GM23248 (cell line): ENCODE results near the gene RASA3. TPM values are rescaled to one million over a fixed set of nuclear protein-coding genes. Genes with fewer than 3 reads are reported as not detected.

ENCODE experiments used
- DNase-seq: peaks from one replicate; pipeline ENCODE4 v3.0.0-alpha.2; 2015
- H2AFZ ChIP-seq: fragments of 200-600 bp; sonication (generic); 2 replicates; pipeline ENCODE4 v1.6.1; 2016; ENCODE audit warnings: antibody characterized with exemption
- H3F3A ChIP-seq: fragments of 200-600 bp; sonication (generic); 2 replicates; pipeline ENCODE4 v1.6.1; 2016; ENCODE audit warnings: mild to moderate bottlenecking, antibody characterized with exemption, mixed run types; ENCODE audit not compliant: insufficient read depth
- H3K27ac ChIP-seq: fragments of 200-600 bp; sonication (generic); 2 replicates; pipeline ENCODE4 v1.5.1; 2016; ENCODE audit warnings: mild to moderate bottlenecking
- H3K27me3 ChIP-seq: fragments of 200-600 bp; sonication (generic); replicated peaks from 2 replicates; pipeline ENCODE4 v1.6.1; 2016; ENCODE audit warnings: mild to moderate bottlenecking; ENCODE audit not compliant: insufficient read depth
- H3K36me3 ChIP-seq: fragments of 200-600 bp; sonication (generic); 2 replicates; pipeline ENCODE4 v1.6.1; 2016; ENCODE audit warnings: low read depth, mild to moderate bottlenecking
- H3K4me1 ChIP-seq: fragments of 200-600 bp; sonication (generic); 2 replicates; pipeline ENCODE4 v1.6.1; 2016; ENCODE audit warnings: mild to moderate bottlenecking; ENCODE audit not compliant: insufficient read depth
- H3K4me2 ChIP-seq: fragments of 200-600 bp; sonication (generic); one replicate; pipeline ENCODE4 v1.6.1; 2016; ENCODE audit warnings: mild to moderate bottlenecking; ENCODE audit not compliant: unreplicated experiment
- H3K4me3 ChIP-seq: fragments of 200-600 bp; sonication (generic); 2 replicates; pipeline ENCODE4 v1.5.1; 2016; ENCODE audit warnings: mild to moderate bottlenecking
- H3K79me2 ChIP-seq: fragments of 200-600 bp; sonication (generic); 2 replicates; pipeline ENCODE4 v1.6.1; 2016; ENCODE audit warnings: mild to moderate bottlenecking; ENCODE audit not compliant: insufficient read depth
- H3K9ac ChIP-seq: fragments of 200-600 bp; sonication (generic); 2 replicates; pipeline ENCODE4 v1.6.1; 2016; ENCODE audit warnings: mild to moderate bottlenecking
- H3K9me2 ChIP-seq: fragments of 200-600 bp; sonication (generic); 2 replicates; pipeline ENCODE4 v1.6.1; 2016; ENCODE audit warnings: mixed run types, mild to moderate bottlenecking, moderate library complexity; ENCODE audit not compliant: insufficient read depth
- H3K9me3 ChIP-seq: fragments of 200-600 bp; sonication (generic); one replicate; pipeline ENCODE4 v1.6.1; 2017; ENCODE audit warnings: low read depth
- H4K20me1 ChIP-seq: fragments of 200-600 bp; sonication (generic); 2 replicates; pipeline ENCODE4 v1.6.0; 2016; ENCODE audit not compliant: insufficient read depth
- EZH2 ChIP-seq: fragments of 200-600 bp; sonication (generic); IDR thresholded peaks from 2 replicates; pipeline ENCODE4 v1.6.1; 2018; ENCODE audit warnings: antibody characterized with exemption, mild to moderate bottlenecking; ENCODE audit not compliant: insufficient read depth, poor library complexity, severe bottlenecking
- EZH2phosphoT487 ChIP-seq: fragments of 200-600 bp; sonication (generic); IDR thresholded peaks from 2 replicates; pipeline ENCODE4 v1.6.1; 2018; ENCODE audit warnings: antibody characterized with exemption, moderate library complexity, mild to moderate bottlenecking, low read depth; ENCODE audit not compliant: insufficient read depth
- WGBS, 2 experiments: methylation state at CpG; one replicate each; pipeline ENCODE4 v1.1.6; 2015 to 2017; ENCODE audit warnings: low lambda C conversion rate in 2 of 2, low coverage in 1 of 2; ENCODE audit errors: missing lambda C conversion rate in 2 of 2; 5-methylcytosine and 5-hydroxymethylcytosine counted together
- in situ Hi-C: fragments of 300-500 bp; cut with MboI; formaldehyde crosslinking; loops from 2 replicates; pipeline ENCODE4 v1.15.0; 2020
- polyA plus RNA-seq: library from polyadenylated mRNA; unstranded; fragments of >200 nt; fragmentation: Nextera tagmentation; extraction: Ambion mirVana; gene quantifications from 2 replicates; pipeline ENCODE4 v1.2.1, GENCODE V29; 2016
- total RNA-seq: library from RNA; depleted of rRNA; stranded (reverse); fragments of >200 nt; shearing (Covaris generic); gene quantifications from 2 replicates; pipeline ENCODE4 v1.2.3, GENCODE V29; 2014

RASA3 gene
- total and polyA plus RNA-seq, 2 experiments from 2014 or later: 34.3 to 36.7 TPM

GRCh38 chr13:114097212-114097892 lies 35.1 kb downstream of the RASA3 start:
- Histone ChIP-seq H3K27ac (no peak overlapping the region), H3K36me3 (no peaks in the 10 kb centered on the region), H3K79me2 (peaks cover 95% of the 10 kb centered on the region), H3K4me3 (no peak overlapping the region), H3F3A (peaks cover 5% of the 10 kb centered on the region), H3K27me3 (no peaks in the 10 kb centered on the region), H2AFZ (no peak overlapping the region), H3K4me1 (peaks cover 12% of the 10 kb centered on the region), H3K9me3 (no peaks in the 10 kb centered on the region), H4K20me1 (peaks cover 10% of the 10 kb centered on the region; the same call in 1 of the 2 replicates), H3K4me2 (no peak overlapping the region), H3K9me2 (no peaks in the 10 kb centered on the region), H3K9ac (no peak overlapping the region)
- no peak for DNase-seq
- 88 to 89% methylated on average over 25 of the region's 25 CpGs for WGBS, 2 experiments
- in situ Hi-C loops: no loop called here
- no peak for TF ChIP-seq EZH2phosphoT487
- TF ChIP-seq EZH2: no peak

GRCh38 chr13:114096811-114097211 lies 35.6 kb downstream of the RASA3 start:
- Histone ChIP-seq H3K4me1 (peaks cover 12% of the 10 kb centered on the region), H2AFZ (no peak overlapping the region), H3K9me2 (no peaks in the 10 kb centered on the region), H3K9me3 (no peaks in the 10 kb centered on the region), H3K79me2 (peaks cover 95% of the 10 kb centered on the region), H3K36me3 (no peaks in the 10 kb centered on the region), H3K27me3 (no peaks in the 10 kb centered on the region), H3K27ac (no peak overlapping the region), H3K4me2 (no peak overlapping the region), H3K4me3 (no peak overlapping the region), H3K9ac (no peak overlapping the region), H4K20me1 (peaks cover 10% of the 10 kb centered on the region; the same call in 1 of the 2 replicates), H3F3A (peaks cover 5% of the 10 kb centered on the region)
- WGBS, 2 experiments: 93% methylated on average over 13 to 18 of the region's 18 CpGs
- TF ChIP-seq EZH2 (no peak), EZH2phosphoT487 (no peak)
- DNase-seq: no peak
- in situ Hi-C loops: no loop called here

GRCh38 chr13:114096031-114096485 lies 36.4 kb downstream of the RASA3 start:
- Histone ChIP-seq H3K9me2 (no peaks in the 10 kb centered on the region), H3K4me3 (no peak overlapping the region), H3K4me1 (peaks cover 12% of the 10 kb centered on the region), H2AFZ (no peak overlapping the region), H3K36me3 (no peaks in the 10 kb centered on the region), H3K27ac (no peak overlapping the region), H4K20me1 (peaks cover 10% of the 10 kb centered on the region; the same call in 1 of the 2 replicates), H3K79me2 (peaks cover 95% of the 10 kb centered on the region), H3F3A (peaks cover 11% of the 10 kb centered on the region), H3K9me3 (no peaks in the 10 kb centered on the region), H3K27me3 (no peaks in the 10 kb centered on the region), H3K4me2 (no peak overlapping the region), H3K9ac (no peak overlapping the region)
- TF ChIP-seq EZH2phosphoT487: no peak
- TF ChIP-seq EZH2: no peak
- in situ Hi-C loops: no loop called here
- 95 to 96% methylated on average over 16 to 24 of the region's 24 CpGs for WGBS, 2 experiments
- no peak for DNase-seq

GRCh38 chr13:114095486-114095885 lies 36.9 kb downstream of the RASA3 start:
- WGBS, 2 experiments: 84 to 89% methylated on average over 4 of the region's 4 CpGs
- H3K27ac ChIP-seq: no peak overlapping the region
- in situ Hi-C loops: no loop called here

More at GRCh38 chr13:114095486-114095885, 36.9 kb downstream of the RASA3 start:
- Histone ChIP-seq H2AFZ (no peak overlapping the region), H3K9ac (no peak overlapping the region), H3K9me2 (no peaks in the 10 kb centered on the region), H3K9me3 (no peaks in the 10 kb centered on the region), H3F3A (peaks cover 11% of the 10 kb centered on the region), H3K36me3 (no peaks in the 10 kb centered on the region), H3K4me2 (no peak overlapping the region), H3K27me3 (no peaks in the 10 kb centered on the region), H3K79me2 (peaks cover 95% of the 10 kb centered on the region), H4K20me1 (peaks cover 10% of the 10 kb centered on the region; the same call in 1 of the 2 replicates), H3K4me1 (peaks cover 12% of the 10 kb centered on the region), H3K4me3 (no peak overlapping the region)
- DNase-seq: no peak
- no peak for TF ChIP-seq EZH2
